ENCODE results near the gene GUCY2C.

GRCh38 chr12:14655284-14655683 is 41.1 kb downstream of the GUCY2C start:
- no peak for TF ChIP-seq EZH2 (IDR thresholded peaks at IDR 0.05; ENCODE audit: borderline replicate concordance, insufficient read depth, low read depth, low read length, poor library complexity, severe bottlenecking)
- TF ChIP-seq, protein P1, sequence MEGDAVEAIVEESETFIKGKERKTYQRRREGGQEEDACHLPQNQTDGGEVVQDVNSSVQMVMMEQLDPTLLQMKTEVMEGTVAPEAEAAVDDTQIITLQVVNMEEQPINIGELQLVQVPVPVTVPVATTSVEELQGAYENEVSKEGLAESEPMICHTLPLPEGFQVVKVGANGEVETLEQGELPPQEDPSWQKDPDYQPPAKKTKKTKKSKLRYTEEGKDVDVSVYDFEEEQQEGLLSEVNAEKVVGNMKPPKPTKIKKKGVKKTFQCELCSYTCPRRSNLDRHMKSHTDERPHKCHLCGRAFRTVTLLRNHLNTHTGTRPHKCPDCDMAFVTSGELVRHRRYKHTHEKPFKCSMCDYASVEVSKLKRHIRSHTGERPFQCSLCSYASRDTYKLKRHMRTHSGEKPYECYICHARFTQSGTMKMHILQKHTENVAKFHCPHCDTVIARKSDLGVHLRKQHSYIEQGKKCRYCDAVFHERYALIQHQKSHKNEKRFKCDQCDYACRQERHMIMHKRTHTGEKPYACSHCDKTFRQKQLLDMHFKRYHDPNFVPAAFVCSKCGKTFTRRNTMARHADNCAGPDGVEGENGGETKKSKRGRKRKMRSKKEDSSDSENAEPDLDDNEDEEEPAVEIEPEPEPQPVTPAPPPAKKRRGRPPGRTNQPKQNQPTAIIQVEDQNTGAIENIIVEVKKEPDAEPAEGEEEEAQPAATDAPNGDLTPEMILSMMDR (IDR thresholded peaks at IDR 0.05): no peak
